ENCODE data around the gene XAB2.
A peak's percentile ranks its signal among the peaks of the same experiment; 100 is the strongest.

XAB2 gene

DNA sequence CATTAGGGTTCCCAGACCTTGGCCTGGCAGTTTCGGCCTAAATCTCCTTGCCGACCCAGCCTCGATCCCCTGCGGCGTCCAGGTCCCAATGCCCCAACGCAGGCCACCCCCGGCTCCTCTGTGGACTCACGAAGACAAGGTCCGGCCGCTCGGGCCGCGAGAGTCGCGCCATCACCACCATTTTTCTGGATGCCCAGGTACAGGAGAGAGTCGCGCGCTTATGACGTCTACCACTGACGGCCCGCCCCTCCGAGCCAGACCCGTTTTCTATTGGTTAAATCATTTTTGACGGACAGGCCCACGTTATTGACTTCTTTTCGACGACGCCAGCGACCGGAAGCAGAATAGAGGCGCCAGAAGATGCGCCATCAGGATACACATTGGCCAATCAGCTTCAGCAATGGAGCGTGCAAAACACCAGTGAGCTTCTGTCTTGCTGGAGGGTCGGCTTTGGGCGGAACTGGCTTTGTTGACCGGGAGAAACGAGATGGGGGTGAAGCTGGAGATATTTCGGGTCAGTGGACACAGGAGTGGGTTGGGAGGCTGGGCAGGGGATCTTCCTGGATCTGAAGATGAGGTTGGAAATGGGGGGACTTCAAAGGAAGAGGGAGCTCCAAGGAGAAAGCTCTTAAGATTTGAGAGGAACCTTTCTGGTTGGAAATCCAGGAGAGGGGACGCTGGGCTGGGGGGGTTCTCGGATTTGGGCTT is at the start of gene XAB2, which contains the start of gene PET100:
Gene XAB2 (minus strand): TSS at position 199 of the 708 bp plus-strand sequence. CDS start 18 bp downstream, at position 181.
Gene PET100 (plus strand): TSS at position 447 of the 708 bp plus-strand sequence. CDS start 41 bp downstream, at position 488.
- DNase-seq (ENCODE audit: low read depth, low spot score), result peak; percentile 96

- no peak for DNase-seq (ENCODE audit: low read depth, low spot score)
Observed at GRCh38 chr19:7677669-7678311, 48.4 kb upstream of the XAB2 start.

- no peak for DNase-seq (ENCODE audit: low read depth, low spot score)
Observed at GRCh38 chr19:7676854-7677253, 47.5 kb upstream of the XAB2 start, which contains the start of gene MCEMP1. Gene MCEMP1, plus strand, starts transcription at chr19:7677090. Its CDS starts 31 bp downstream, at chr19:7677121.

DNA sequence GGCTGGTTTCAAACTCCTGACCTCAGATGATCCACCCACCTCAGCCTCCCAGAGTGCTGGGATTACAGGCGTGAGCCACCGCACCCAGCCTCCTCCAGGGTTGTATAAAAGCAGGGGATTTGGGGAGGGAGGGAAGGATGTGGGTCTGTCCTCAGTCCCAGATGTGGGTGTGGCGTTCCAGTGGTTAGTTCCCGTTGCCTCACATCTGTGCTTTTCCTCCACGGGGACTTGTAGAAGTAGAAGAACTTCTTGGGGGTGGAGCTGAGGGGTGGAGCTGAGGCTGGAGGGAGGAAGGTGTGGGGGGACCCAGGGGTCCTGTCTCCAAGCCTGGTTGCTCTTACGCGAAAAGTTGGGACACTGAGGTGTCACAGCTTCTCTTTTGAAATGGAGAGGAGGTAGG is 47.0 kb upstream of the XAB2 start:
- no peak for DNase-seq (ENCODE audit: low read depth, low spot score)

GRCh38 chr19:7674010-7675005 is 45.0 kb upstream of the XAB2 start:
- DNase-seq (ENCODE audit: low read depth, low spot score), result no peak

- no peak for DNase-seq (ENCODE audit: low read depth, low spot score)
Observed at GRCh38 chr19:7672522-7672921, 43.2 kb upstream of the XAB2 start.

- no peak for DNase-seq (ENCODE audit: low read depth, low spot score)
Observed at GRCh38 chr19:7670790-7671189, 41.4 kb upstream of the XAB2 start.

DNA sequence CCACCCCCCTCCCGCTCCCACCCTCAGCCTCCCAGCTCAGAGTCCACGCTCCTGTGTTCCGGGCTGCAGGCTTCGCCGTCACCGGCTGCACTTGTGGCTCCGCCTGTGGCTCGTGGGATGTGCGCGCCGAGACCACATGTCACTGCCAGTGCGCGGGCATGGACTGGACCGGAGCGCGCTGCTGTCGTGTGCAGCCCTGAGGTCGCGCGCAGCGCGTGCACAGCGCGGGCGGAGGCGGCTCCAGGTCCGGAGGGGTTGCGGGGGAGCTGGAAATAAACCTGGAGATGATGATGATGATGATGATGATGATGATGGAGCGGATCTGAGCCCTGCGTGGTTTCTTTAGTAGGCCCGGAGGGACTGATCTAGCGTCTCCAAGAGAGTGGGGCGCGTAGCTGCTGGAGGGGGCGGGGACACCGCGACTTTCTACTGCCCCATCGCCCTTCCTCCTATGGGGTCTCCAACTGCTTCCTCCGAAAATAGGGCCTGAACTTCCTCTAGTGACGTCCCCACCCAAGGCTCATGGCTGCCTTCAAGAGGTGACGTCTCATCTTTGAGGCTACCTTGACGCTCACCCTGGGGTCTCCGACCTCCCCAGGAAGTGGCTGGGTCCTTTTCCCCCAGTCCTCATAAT is 40.9 kb upstream of the XAB2 start:
- DNase-seq (ENCODE audit: low read depth, low spot score), result no peak

- DNase-seq (ENCODE audit: low read depth, low spot score), result no peak
Observed at GRCh38 chr19:7669641-7670040, 40.3 kb upstream of the XAB2 start.

DNA sequence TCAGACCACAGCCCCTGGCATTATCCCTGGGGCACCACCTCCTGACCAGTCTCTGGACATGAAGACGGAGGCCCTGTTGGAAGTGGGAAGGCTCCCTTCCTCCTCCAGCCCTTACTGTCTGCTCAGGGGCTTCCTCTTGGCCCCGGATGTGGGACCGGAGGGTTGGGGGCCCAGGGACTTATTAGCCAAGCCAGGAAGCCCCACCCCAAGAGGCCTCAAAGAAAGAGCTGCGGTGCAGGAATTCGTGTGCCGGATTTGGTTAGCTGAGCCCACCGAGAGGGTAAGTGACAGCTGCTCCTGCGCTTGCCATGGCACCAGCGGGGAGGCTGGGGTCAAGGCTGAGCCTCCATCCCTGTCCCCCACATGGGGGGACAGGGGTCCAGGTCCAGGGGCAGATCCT is 39.5 kb upstream of the XAB2 start, which contains the start of gene RETN:
Gene RETN (plus strand): TSS at position 208 of the 400 bp plus-strand sequence. CDS start 278 bp downstream, outside the sequence.
- DNase-seq (ENCODE audit: low read depth, low spot score), result no peak

DNA sequence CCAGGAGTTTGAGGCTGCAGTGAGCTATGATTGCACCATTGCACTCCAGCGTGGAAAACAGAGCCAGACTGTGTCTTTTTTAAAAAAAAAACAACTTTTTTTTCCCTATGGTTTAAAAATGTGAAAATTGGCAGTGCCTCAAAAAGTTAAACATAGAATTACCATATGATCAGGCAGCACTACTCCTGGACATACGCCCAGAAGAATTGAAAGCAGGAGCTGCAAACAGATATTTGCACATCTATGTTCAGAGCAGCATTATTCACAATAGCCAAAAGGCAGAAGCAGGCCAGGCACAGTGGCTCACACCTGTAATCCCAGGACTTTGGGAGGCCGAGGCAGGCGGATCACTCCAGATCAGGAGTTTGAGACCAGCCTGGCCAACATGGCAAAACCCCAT is 35.7 kb upstream of the XAB2 start:
- DNase-seq (ENCODE audit: low read depth, low spot score), result no peak

DNA sequence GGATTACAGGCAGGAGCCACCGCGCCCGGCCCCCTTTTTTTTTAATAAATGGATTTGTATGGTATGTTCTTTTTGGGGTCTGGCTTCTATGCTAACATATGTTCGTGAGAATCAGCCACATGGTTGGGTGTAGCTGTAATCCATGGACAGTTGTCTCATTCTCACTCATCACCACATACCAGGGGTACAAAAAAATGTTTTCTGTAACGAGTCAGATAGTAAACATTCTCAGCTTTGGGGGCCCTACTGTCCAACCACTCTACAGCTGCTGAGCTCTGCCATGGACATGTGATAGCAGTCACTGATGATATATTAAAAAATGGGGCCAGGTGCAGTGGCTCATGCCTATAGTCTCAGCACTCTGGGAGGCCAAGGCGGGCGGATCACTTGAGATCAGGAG is 34.4 kb upstream of the XAB2 start:
- no peak for DNase-seq (ENCODE audit: low read depth, low spot score)

- no peak for DNase-seq (ENCODE audit: low read depth, low spot score)
Observed at GRCh38 chr19:7662657-7663056, 33.3 kb upstream of the XAB2 start.

GRCh38 chr19:7661744-7662538 is 32.6 kb upstream of the XAB2 start:
- DNase-seq (ENCODE audit: low read depth, low spot score), result no peak

- DNase-seq (ENCODE audit: low read depth, low spot score), result no peak
Observed at GRCh38 chr19:7658219-7658686, 28.9 kb upstream of the XAB2 start.

- no peak for DNase-seq (ENCODE audit: low read depth, low spot score)
Observed at GRCh38 chr19:7657131-7657751, 27.9 kb upstream of the XAB2 start.

- no peak for DNase-seq (ENCODE audit: low read depth, low spot score)
Observed at GRCh38 chr19:7655581-7655980, 26.2 kb upstream of the XAB2 start.

GRCh38 chr19:7654401-7654800 is 25.1 kb upstream of the XAB2 start:
- DNase-seq (ENCODE audit: low read depth, low spot score), result no peak

GRCh38 chr19:7652061-7652641 is 22.8 kb upstream of the XAB2 start:
- DNase-seq (ENCODE audit: low read depth, low spot score), result peak; percentile 46
